T-helper 17 cell (primary cell): Measurements from ENCODE around the gene INSR. TPM values are rescaled to one million over a fixed set of nuclear protein-coding genes. Genes with fewer than 3 reads are reported as not detected.
"Not testable (repeated sequence)": the region's sequence is repeated elsewhere in the genome, so short reads cannot be mapped to it uniquely, and the experiment has no call there.

Experiments
- ATAC-seq: fragments of 150-1000 bp; cut with Tn5 transposase; 2 replicates; pipeline ENCODE4 v1.10.0; 2021; ENCODE audit warnings: mild to moderate bottlenecking, moderate library complexity
- DNase-seq, 3 donors: peaks; one replicate each; pipeline versions ENCODE4 v3.0.0 to v3.0.0-alpha.2; 2020 to 2021
- H3K9me3 ChIP-seq: one replicate; pipeline ENCODE4 v1.7.0; 2013; ENCODE audit warnings: low read length, mild to moderate bottlenecking; ENCODE audit not compliant: control insufficient read depth, poor library complexity, severe bottlenecking
- H3K27ac Mint-ChIP-seq: one replicate; pipeline ENCODE4 v1.8.0; 2022; ENCODE audit warnings: mild to moderate bottlenecking, moderate library complexity, mixed read lengths
- H3K27me3 Mint-ChIP-seq: one replicate; pipeline ENCODE4 v1.8.0; 2022; ENCODE audit warnings: mixed read lengths
- H3K36me3 Mint-ChIP-seq: one replicate; pipeline ENCODE4 v1.8.0; 2022; ENCODE audit warnings: low read depth, mixed read lengths
- H3K4me1 Mint-ChIP-seq: one replicate; pipeline ENCODE4 v1.8.0; 2022; ENCODE audit warnings: mild to moderate bottlenecking, mixed read lengths
- H3K4me3 Mint-ChIP-seq: one replicate; pipeline ENCODE4 v1.8.0; 2022; ENCODE audit warnings: mild to moderate bottlenecking, moderate library complexity, mixed read lengths
- total RNA-seq, 4 donors: library from RNA in 2 of 4; stranded (reverse) in 2 of 4; gene quantifications; one replicate each; pipeline ENCODE4 v1.2.3 and lab custom pipeline; 2022 to 2026

INSR gene
- total RNA-seq, 2 donors from 2014 or later = 0.76 to 3.5 TPM

GRCh38 chr19:7172794-7173193, 121.4 kb downstream of the INSR start:
- ATAC-seq = no peak
- Mint-ChIP-seq H3K4me1 (no peaks in the 10 kb centered on the region), H3K27me3 (no peaks in the 10 kb centered on the region), H3K4me3 (no peak overlapping the region), H3K27ac (no peak overlapping the region), H3K36me3 (no peaks in the 10 kb centered on the region)
- no peaks in the 10 kb centered on the region for H3K9me3 ChIP-seq
- DNase-seq = no peak

- H3K36me3 Mint-ChIP-seq = no peaks in the 10 kb centered on the region
These were observed 123.2 kb downstream of the INSR start for GRCh38 chr19:7170983-7171382.

GRCh38 chr19:7168941-7169340, 125.3 kb downstream of the INSR start:
- Mint-ChIP-seq H3K27ac (no peak overlapping the region), H3K36me3 (no peaks in the 10 kb centered on the region), H3K27me3 (no peaks in the 10 kb centered on the region), H3K4me1 (no peaks in the 10 kb centered on the region), H3K4me3 (no peak overlapping the region)
- ATAC-seq = no peak
- no peaks in the 10 kb centered on the region for H3K9me3 ChIP-seq
- no peak for DNase-seq

More at GRCh38 chr19:7170983-7171382, 123.2 kb downstream of the INSR start:
- no peak overlapping the region for H3K4me3 Mint-ChIP-seq
- no peaks in the 10 kb centered on the region for H3K9me3 ChIP-seq
- ATAC-seq (no peak), DNase-seq (no peak)
- H3K27me3 Mint-ChIP-seq = no peaks in the 10 kb centered on the region
- no peaks in the 10 kb centered on the region for H3K4me1 Mint-ChIP-seq
- H3K27ac Mint-ChIP-seq = no peak overlapping the region

GRCh38 chr19:7161292-7161691, 132.9 kb downstream of the INSR start:
- DNase-seq = no peak
- no peak overlapping the region for H3K27ac Mint-ChIP-seq
- H3K9me3 ChIP-seq = no peaks in the 10 kb centered on the region
- no peak overlapping the region for H3K4me3 Mint-ChIP-seq
- no peaks in the 10 kb centered on the region for H3K36me3 Mint-ChIP-seq
- no peaks in the 10 kb centered on the region for H3K4me1 Mint-ChIP-seq
- no peaks in the 10 kb centered on the region for H3K27me3 Mint-ChIP-seq
- no peak for ATAC-seq

GRCh38 chr19:7159105-7159933, 134.9 kb downstream of the INSR start:
- Mint-ChIP-seq H3K27me3 (no peaks in the 10 kb centered on the region), H3K4me1 (no peaks in the 10 kb centered on the region), H3K4me3 (no peak overlapping the region), H3K36me3 (no peaks in the 10 kb centered on the region), H3K27ac (no peak overlapping the region)
- DNase-seq (no peak), ATAC-seq (no peak)
- no peaks in the 10 kb centered on the region for H3K9me3 ChIP-seq

GRCh38 chr19:7153022-7153421, 141.2 kb downstream of the INSR start:
- Mint-ChIP-seq H3K4me1 (peaks cover 5% of the 10 kb centered on the region), H3K27ac (no peak overlapping the region), H3K36me3 (no peaks in the 10 kb centered on the region), H3K27me3 (no peaks in the 10 kb centered on the region), H3K4me3 (no peak overlapping the region)
- H3K9me3 ChIP-seq = no peaks in the 10 kb centered on the region
- DNase-seq (no peak), ATAC-seq (no peak)

- Mint-ChIP-seq H3K4me1 (peaks cover 5% of the 10 kb centered on the region), H3K36me3 (no peaks in the 10 kb centered on the region), H3K27me3 (no peaks in the 10 kb centered on the region), H3K27ac (no peak overlapping the region), H3K4me3 (no peak overlapping the region)
- no peaks in the 10 kb centered on the region for H3K9me3 ChIP-seq
- ATAC-seq = no peak
- DNase-seq = no peak
These were observed 141.6 kb downstream of the INSR start for GRCh38 chr19:7152568-7152967.

- no peak for DNase-seq
- no peak for ATAC-seq
- Mint-ChIP-seq H3K27ac (peak overlapping the region; percentile 67), H3K4me3 (no peak overlapping the region), H3K4me1 (peaks cover 5% of the 10 kb centered on the region), H3K36me3 (no peaks in the 10 kb centered on the region), H3K27me3 (no peaks in the 10 kb centered on the region)
- H3K9me3 ChIP-seq = no peaks in the 10 kb centered on the region
These were observed 144.1 kb downstream of the INSR start for GRCh38 chr19:7149956-7150705.

GRCh38 chr19:7147119-7147675, 147.0 kb downstream of the INSR start:
- H3K36me3 Mint-ChIP-seq, H3K27ac Mint-ChIP-seq, H3K27me3 Mint-ChIP-seq, H3K9me3 ChIP-seq, H3K4me3 Mint-ChIP-seq, ATAC-seq, DNase-seq, H3K4me1 Mint-ChIP-seq: not testable (repeated sequence)

GRCh38 chr19:7146086-7146485, 148.1 kb downstream of the INSR start:
- H3K4me1 Mint-ChIP-seq, H3K4me3 Mint-ChIP-seq, H3K9me3 ChIP-seq, ATAC-seq, DNase-seq, H3K36me3 Mint-ChIP-seq, H3K27ac Mint-ChIP-seq, H3K27me3 Mint-ChIP-seq: not testable (repeated sequence)

- H3K9me3 ChIP-seq = no peaks in the 10 kb centered on the region
- Mint-ChIP-seq H3K36me3 (no peaks in the 10 kb centered on the region), H3K4me1 (peaks cover 5% of the 10 kb centered on the region), H3K27ac (no peak overlapping the region), H3K4me3 (no peak overlapping the region), H3K27me3 (no peaks in the 10 kb centered on the region)
- DNase-seq = no peak
- ATAC-seq = no peak
These were observed 148.7 kb downstream of the INSR start for GRCh38 chr19:7145494-7145893.

- DNase-seq (no peak), ATAC-seq (no peak)
- no peaks in the 10 kb centered on the region for H3K9me3 ChIP-seq
- Mint-ChIP-seq H3K4me3 (no peak overlapping the region), H3K36me3 (no peaks in the 10 kb centered on the region), H3K27me3 (no peaks in the 10 kb centered on the region), H3K4me1 (no peaks in the 10 kb centered on the region), H3K27ac (no peak overlapping the region)
These were observed 151.4 kb downstream of the INSR start for GRCh38 chr19:7142771-7143170.

- Mint-ChIP-seq H3K4me3 (no peak overlapping the region), H3K4me1 (no peaks in the 10 kb centered on the region), H3K27ac (no peak overlapping the region), H3K36me3 (no peaks in the 10 kb centered on the region), H3K27me3 (no peaks in the 10 kb centered on the region)
- no peaks in the 10 kb centered on the region for H3K9me3 ChIP-seq
- DNase-seq (no peak), ATAC-seq (no peak)
These were observed 154.1 kb downstream of the INSR start for GRCh38 chr19:7140137-7140536.
